Fibroblast of the aortic adventitia (primary cell): ENCODE data around the gene SLC6A11. TPM values are rescaled to one million over a fixed set of nuclear protein-coding genes. Genes with fewer than 3 reads are reported as not detected.

Source experiments
- DNase-seq: peaks from one replicate; pipeline ENCODE4 v3.0.0-alpha.2; 2010; ENCODE audit warnings: low read depth
- H3K4me3 ChIP-seq: 2 replicates; pipeline ENCODE4 v1.5.1; 2011; ENCODE audit warnings: low read depth, mild to moderate bottlenecking, control low read depth, low read length, moderate library complexity
- total RNA-seq: library from RNA; depleted of rRNA; stranded (reverse); fragments of >200 nt; gene quantifications from 2 replicates; pipeline ENCODE4 v1.2.3, GENCODE V29; 2012; ENCODE audit warnings: low replicate concordance
- TF ChIP-seq, protein P1 (sequence below): IDR thresholded peaks from 2 replicates; pipeline ENCODE4 v1.5.1; 2011; ENCODE audit warnings: mild to moderate bottlenecking, low read length, control low read depth, inconsistent platforms; ENCODE audit not compliant: insufficient read depth

The SLC6A11 gene
- total RNA-seq, 1 donor: not detected

DNA sequence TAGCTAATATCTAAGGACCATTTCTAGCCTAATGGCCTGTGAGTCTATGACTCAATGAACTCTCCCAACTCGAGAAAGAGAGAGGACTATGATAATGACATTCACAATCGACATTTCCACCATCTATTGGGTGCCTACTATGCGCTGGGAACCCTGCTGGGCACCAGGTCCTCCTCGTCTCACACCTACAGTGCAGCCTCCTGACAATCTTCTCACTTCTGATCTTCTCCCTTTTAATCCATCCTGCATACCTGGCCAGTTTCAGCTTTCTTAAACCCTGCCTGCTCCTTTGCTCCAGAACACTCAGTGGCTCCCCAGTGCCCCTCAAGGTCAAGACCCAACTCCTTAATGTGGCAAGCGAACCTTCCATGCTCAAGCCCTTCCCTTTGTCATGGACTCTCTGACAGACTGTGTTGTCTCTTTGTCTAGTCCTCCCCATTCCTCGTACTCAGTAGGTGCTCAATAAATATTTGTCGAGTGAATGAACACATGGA is 173.0 kb downstream of the SLC6A11 start:
- DNase-seq: no peak
- no peak overlapping the region for H3K4me3 ChIP-seq
- TF ChIP-seq, protein P1, sequence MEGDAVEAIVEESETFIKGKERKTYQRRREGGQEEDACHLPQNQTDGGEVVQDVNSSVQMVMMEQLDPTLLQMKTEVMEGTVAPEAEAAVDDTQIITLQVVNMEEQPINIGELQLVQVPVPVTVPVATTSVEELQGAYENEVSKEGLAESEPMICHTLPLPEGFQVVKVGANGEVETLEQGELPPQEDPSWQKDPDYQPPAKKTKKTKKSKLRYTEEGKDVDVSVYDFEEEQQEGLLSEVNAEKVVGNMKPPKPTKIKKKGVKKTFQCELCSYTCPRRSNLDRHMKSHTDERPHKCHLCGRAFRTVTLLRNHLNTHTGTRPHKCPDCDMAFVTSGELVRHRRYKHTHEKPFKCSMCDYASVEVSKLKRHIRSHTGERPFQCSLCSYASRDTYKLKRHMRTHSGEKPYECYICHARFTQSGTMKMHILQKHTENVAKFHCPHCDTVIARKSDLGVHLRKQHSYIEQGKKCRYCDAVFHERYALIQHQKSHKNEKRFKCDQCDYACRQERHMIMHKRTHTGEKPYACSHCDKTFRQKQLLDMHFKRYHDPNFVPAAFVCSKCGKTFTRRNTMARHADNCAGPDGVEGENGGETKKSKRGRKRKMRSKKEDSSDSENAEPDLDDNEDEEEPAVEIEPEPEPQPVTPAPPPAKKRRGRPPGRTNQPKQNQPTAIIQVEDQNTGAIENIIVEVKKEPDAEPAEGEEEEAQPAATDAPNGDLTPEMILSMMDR: no peak

Other genes starting within 250 kb of the SLC6A11 start
- not detected in 2 replicates for gene SLC6A1, start 176.5 kb downstream of the SLC6A11 start, total RNA-seq